ENCODE measurements around the gene ALDOC. TPM values are rescaled to one million over a fixed set of nuclear protein-coding genes. Genes with fewer than 3 reads are reported as not detected.

The ALDOC gene
- total and polyA plus RNA-seq, 2 donors (not counting 1 experiment from before 2014, with no cell fraction given): 16.7 to 26.6 TPM

DNA sequence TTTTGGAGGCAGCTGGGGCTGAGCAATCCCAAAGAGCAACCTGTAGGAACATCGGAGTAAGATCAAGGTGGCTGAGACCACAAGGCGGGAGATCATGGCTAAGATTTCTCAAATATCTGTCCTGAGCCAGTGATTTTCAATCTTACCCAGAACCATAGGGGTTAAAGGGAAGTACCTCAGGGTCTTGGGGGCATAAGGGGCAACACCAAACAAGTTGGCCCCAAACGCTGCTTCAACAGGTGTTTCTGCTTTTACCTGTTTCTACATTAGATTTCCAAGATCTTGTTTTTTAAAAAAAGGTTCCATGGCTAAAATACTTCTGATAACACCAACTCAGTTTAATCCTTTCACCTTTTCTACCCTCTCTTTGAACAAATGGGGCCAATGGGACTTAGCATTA, 21.7 kb downstream of the ALDOC start:
- Histone ChIP-seq H3K4me2 (replicated peaks; ENCODE audit: low read depth, low read length, poor library complexity, severe bottlenecking) (no peak overlapping the region), H2AFZ (ENCODE audit: insufficient read depth, low read depth, low read length, poor library complexity, severe bottlenecking) (no peak overlapping the region), H3K9me3 (ENCODE audit: control extremely low read depth in 1 of 3, control insufficient read depth in 2 of 3, insufficient read depth in 1 of 3, low read length in 2 of 3) (no peaks in the 10 kb centered on the region), H3K36me3 (replicated peaks in 1 of 2; ENCODE audit: control extremely low read depth in 1 of 2, control insufficient read depth in 1 of 2, extremely low read depth in 1 of 2, insufficient read depth in 2 of 2, low read length in 1 of 2) (peaks cover 24 to 62% of the 10 kb centered on the region in 2 experiments), H3K9ac (ENCODE audit: low read length) (no peak overlapping the region), H3K4me3 (ENCODE audit: control extremely low read depth in 1 of 5, extremely low read depth in 1 of 5, insufficient read depth in 1 of 5, low read depth in 2 of 5, low read length in 4 of 5) (no peak overlapping the region), H3K79me2 (ENCODE audit: control insufficient read depth, insufficient read depth, low read length) (peaks cover 34% of the 10 kb centered on the region), H4K20me1 (ENCODE audit: control insufficient read depth, insufficient read depth, low read length, poor library complexity, severe bottlenecking) (peaks cover 21% of the 10 kb centered on the region), H3K4me1 (ENCODE audit: control insufficient read depth in 2 of 2, insufficient read depth in 2 of 2, low read length in 2 of 2) (peaks cover 24 to 25% of the 10 kb centered on the region in 2 donors), H3K27me3 (replicated peaks in 1 of 4; ENCODE audit: control extremely low read depth in 1 of 4, control insufficient read depth in 3 of 4, insufficient read depth in 4 of 4, low read length in 3 of 4) (no peaks in the 10 kb centered on the region), H3K27ac (ENCODE audit: low read length in 2 of 2) (no peak overlapping the region)
- TF ChIP-seq EZH2 (IDR thresholded peaks at IDR 0.05; ENCODE audit: borderline replicate concordance, insufficient read depth, low read depth, low read length, poor library complexity, severe bottlenecking): no peak
- TF ChIP-seq, protein P1, sequence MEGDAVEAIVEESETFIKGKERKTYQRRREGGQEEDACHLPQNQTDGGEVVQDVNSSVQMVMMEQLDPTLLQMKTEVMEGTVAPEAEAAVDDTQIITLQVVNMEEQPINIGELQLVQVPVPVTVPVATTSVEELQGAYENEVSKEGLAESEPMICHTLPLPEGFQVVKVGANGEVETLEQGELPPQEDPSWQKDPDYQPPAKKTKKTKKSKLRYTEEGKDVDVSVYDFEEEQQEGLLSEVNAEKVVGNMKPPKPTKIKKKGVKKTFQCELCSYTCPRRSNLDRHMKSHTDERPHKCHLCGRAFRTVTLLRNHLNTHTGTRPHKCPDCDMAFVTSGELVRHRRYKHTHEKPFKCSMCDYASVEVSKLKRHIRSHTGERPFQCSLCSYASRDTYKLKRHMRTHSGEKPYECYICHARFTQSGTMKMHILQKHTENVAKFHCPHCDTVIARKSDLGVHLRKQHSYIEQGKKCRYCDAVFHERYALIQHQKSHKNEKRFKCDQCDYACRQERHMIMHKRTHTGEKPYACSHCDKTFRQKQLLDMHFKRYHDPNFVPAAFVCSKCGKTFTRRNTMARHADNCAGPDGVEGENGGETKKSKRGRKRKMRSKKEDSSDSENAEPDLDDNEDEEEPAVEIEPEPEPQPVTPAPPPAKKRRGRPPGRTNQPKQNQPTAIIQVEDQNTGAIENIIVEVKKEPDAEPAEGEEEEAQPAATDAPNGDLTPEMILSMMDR (IDR thresholded peaks at IDR 0.05): no peak
- ATAC-seq (ENCODE audit: low read depth) (no peak), DNase-seq (no peak)
- Mint-ChIP-seq H3K9me3 (ENCODE audit: insufficient read depth) (no peaks in the 10 kb centered on the region), H3K4me1 (peaks cover 25% of the 10 kb centered on the region), H3K27me3 (no peaks in the 10 kb centered on the region), H3K4me3 (no peak overlapping the region), H3K27ac (no peak overlapping the region)
- 94% methylated on average over 2 of the region's 3 CpGs for WGBS (ENCODE audit: insufficient coverage)
- ChIA-PET CTCF (interaction anchor here (0.6 to 2.2 kb wide), 4 partner anchors 20 to 61 kb away, joined by 3 to 7 read pairs (median 4); partner anchors contain the start of gene SPAG5), POLR2A (no interaction called here)
- intact Hi-C loops (cut with micrococcal nuclease): no loop called here

DNA sequence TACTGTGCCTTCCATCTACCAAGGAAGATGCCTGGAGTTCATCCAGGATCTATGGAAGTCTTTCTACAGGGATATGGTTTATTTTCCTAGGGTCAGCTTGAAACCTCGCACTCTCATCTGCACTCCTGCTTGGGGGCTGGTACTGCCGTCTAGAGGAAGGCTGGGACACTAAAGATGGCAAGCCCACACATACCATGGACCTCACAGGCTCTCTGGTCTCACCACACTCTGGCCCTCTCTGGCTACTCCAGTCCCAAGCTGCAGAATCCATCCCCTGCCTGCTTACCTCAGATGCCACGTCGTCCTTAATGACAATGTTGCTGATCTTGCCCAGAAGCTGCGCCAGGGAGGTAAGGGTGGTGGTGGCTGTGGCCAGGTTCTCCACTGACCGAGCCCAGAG, 22.1 kb downstream of the ALDOC start:
- H3K4me3 ChIP-seq (ENCODE audit: control extremely low read depth in 1 of 5, extremely low read depth in 1 of 5, insufficient read depth in 1 of 5, low read depth in 2 of 5, low read length in 4 of 5): no peak overlapping the region
- Mint-ChIP-seq H3K27me3 (no peaks in the 10 kb centered on the region), H3K4me3 (no peak overlapping the region), H3K9me3 (ENCODE audit: insufficient read depth) (no peaks in the 10 kb centered on the region), H3K4me1 (peaks cover 30% of the 10 kb centered on the region), H3K27ac (peak overlapping the region; percentile 32)
- no peak overlapping the region for H3K4me2 ChIP-seq (replicated peaks; ENCODE audit: low read depth, low read length, poor library complexity, severe bottlenecking)
- TF ChIP-seq, protein P1 (IDR thresholded peaks at IDR 0.05): peak; percentile 24
- no peak for TF ChIP-seq EZH2 (IDR thresholded peaks at IDR 0.05; ENCODE audit: borderline replicate concordance, insufficient read depth, low read depth, low read length, poor library complexity, severe bottlenecking)
- H3K9me3 ChIP-seq (ENCODE audit: control extremely low read depth in 1 of 3, control insufficient read depth in 2 of 3, insufficient read depth in 1 of 3, low read length in 2 of 3): no peaks in the 10 kb centered on the region
- no peaks in the 10 kb centered on the region for H3K27me3 ChIP-seq (replicated peaks in 1 of 4; ENCODE audit: control extremely low read depth in 1 of 4, control insufficient read depth in 3 of 4, insufficient read depth in 4 of 4, low read length in 3 of 4)
- DNase-seq (peak; percentile 36), ATAC-seq (ENCODE audit: low read depth) (no peak)
- H3K36me3 ChIP-seq (replicated peaks in 1 of 2; ENCODE audit: control extremely low read depth in 1 of 2, control insufficient read depth in 1 of 2, extremely low read depth in 1 of 2, insufficient read depth in 2 of 2, low read length in 1 of 2): peaks cover 24 to 58% of the 10 kb centered on the region in 2 experiments
- WGBS (ENCODE audit: insufficient coverage): 96% methylated on average over 6 of the region's 6 CpGs
- H3K27ac ChIP-seq (ENCODE audit: low read length in 2 of 2): no peak overlapping the region
- POLR2A ChIA-PET: no interaction called here
- H4K20me1 ChIP-seq (ENCODE audit: control insufficient read depth, insufficient read depth, low read length, poor library complexity, severe bottlenecking): peaks cover 16% of the 10 kb centered on the region
- H3K79me2 ChIP-seq (ENCODE audit: control insufficient read depth, insufficient read depth, low read length): peaks cover 29% of the 10 kb centered on the region
- CTCF ChIA-PET: interaction anchor here (0.6 to 2.2 kb wide), 5 partner anchors 20 to 138 kb away, joined by 3 to 7 read pairs (median 4); partner anchors contain the start of gene SPAG5
- intact Hi-C loops (cut with micrococcal nuclease): no loop called here
- peaks cover 28 to 30% of the 10 kb centered on the region in 2 donors for H3K4me1 ChIP-seq (ENCODE audit: control insufficient read depth in 2 of 2, insufficient read depth in 2 of 2, low read length in 2 of 2)
- H3K9ac ChIP-seq (ENCODE audit: low read length): no peak overlapping the region
- H2AFZ ChIP-seq (ENCODE audit: insufficient read depth, low read depth, low read length, poor library complexity, severe bottlenecking): no peak overlapping the region

Measured in B cell (primary cell).